ENCODE results near the gene ROS1.

Gene ROS1

DNA sequence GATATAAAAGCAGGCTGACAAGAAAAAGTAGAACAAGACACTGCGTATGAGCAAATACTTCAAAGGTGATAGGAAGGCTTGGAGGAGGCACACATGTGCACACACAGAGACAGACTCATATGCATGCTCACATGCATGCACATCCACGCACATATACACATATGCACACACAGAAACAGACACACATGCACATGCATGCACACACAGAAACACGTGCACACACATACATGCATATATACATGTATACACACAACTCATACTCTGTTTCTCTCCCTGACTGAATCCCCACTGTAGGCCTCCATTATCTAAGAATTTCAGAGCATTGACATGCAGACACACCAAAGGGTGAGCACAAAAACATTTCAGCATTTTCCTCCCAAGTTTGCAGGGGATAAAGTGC is 116.7 kb downstream of the ROS1 start:
- DNase-seq (ENCODE audit: low read depth), result no peak

GRCh38 chr6:117307655-117308054 is 118.1 kb downstream of the ROS1 start:
- no peak for DNase-seq (ENCODE audit: low read depth)

DNA sequence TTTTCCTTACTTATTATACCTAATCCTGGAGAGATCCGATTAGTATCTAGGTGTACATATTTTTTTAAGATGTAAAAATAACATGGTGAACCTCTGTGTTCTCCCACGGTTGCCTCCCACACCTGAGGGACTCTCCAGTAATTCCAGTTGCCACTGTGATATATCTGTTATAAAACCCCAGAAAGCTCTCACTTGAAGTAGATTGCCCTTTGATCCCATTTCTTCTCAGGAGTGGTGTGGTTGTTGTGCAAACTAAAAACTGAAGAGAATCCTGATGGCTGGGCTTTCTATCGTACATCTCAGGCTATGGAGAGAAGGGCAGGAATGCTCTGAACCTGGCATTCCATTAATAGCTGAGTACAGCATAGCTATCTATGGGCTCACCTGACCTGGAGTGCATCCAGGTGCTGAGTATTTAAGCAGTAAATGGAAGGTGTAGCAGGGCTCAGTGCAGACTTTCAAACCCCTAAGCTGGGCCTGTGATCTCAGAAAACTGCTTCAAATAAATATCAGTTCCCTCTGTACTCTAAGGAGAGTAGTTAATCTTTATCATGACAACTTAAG is 119.4 kb downstream of the ROS1 start:
- DNase-seq (ENCODE audit: low read depth), result no peak

GRCh38 chr6:117304446-117304845 is 121.3 kb downstream of the ROS1 start:
- DNase-seq (ENCODE audit: low read depth), result no peak

- no peak for DNase-seq (ENCODE audit: low read depth)
These were observed 122.4 kb downstream of the ROS1 start for GRCh38 chr6:117303323-117303722.

GRCh38 chr6:117298941-117299340 is 126.8 kb downstream of the ROS1 start:
- no peak for DNase-seq (ENCODE audit: low read depth)

GRCh38 chr6:117290173-117290846 is 135.4 kb downstream of the ROS1 start:
- no peak for DNase-seq (ENCODE audit: low read depth)

- DNase-seq (ENCODE audit: low read depth), result no peak
These were observed 137.5 kb downstream of the ROS1 start for GRCh38 chr6:117288083-117288715.

- no peak for DNase-seq (ENCODE audit: low read depth)
These were observed 144.8 kb downstream of the ROS1 start for GRCh38 chr6:117280922-117281321.

DNA sequence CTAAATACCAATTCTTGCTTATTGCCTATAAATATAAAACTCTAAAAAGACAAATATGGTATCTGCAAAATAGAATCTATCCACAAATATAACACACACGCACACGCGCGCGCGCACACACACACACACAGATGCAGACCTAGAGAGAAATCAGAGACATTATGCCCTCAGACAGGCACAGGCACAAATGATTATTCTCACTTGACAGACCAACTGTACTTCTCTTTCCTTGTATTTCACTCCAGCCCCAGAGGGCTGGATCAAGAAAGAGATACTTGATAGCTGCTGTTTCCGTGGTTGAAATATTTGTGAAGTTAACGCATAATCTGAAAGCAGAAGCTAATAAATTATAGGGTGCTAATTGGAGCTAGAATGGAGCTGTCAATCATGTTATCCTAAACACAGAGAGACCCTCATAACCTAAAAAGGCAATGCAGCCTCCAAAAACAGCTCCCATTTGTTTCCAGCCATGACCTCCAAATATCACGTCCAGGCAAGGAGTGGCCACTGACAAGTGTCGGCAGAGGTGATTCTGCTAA is 148.9 kb downstream of the ROS1 start:
- no peak for DNase-seq (ENCODE audit: low read depth)

- no peak for DNase-seq (ENCODE audit: low read depth)
These were observed 150.0 kb downstream of the ROS1 start for GRCh38 chr6:117275711-117276110.

DNA sequence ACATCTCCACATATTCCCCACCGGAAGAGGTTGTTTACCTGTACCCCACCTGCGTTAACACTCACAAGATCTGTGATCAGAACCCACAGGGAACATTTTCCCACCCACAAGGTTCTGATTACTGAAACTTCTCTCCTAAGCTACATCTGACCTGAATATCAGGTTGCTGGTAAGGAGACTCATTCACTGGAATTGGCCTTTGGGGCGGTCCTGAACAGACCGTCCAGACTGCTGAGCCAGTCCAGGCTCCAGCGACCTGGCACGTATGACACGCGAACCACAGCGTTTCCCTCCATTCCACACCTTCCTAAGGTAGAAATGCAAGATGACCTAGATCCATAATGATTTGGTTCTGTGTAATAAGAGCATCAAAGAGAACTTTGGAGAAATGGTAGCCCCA is 150.5 kb downstream of the ROS1 start:
- DNase-seq (ENCODE audit: low read depth), result no peak

DNA sequence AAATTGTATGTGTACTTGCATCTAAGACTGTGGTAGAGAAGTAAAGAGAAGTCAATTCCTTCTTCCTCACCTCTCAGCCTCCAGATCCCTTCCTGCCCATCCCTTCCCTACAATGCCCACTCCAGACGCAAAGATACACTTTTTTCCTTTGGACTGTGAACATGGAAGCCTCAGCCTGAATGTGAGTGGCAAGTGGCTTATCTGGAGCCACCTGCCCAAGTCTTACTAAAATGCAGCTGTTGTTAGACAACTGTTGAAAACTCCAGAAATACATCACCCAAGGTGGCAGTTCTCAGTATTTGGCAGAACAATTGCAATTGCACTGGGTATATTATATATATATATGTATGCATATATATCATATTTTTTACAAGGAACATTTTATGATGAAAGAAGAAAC is 152.9 kb downstream of the ROS1 start:
- DNase-seq (ENCODE audit: low read depth), result no peak

DNA sequence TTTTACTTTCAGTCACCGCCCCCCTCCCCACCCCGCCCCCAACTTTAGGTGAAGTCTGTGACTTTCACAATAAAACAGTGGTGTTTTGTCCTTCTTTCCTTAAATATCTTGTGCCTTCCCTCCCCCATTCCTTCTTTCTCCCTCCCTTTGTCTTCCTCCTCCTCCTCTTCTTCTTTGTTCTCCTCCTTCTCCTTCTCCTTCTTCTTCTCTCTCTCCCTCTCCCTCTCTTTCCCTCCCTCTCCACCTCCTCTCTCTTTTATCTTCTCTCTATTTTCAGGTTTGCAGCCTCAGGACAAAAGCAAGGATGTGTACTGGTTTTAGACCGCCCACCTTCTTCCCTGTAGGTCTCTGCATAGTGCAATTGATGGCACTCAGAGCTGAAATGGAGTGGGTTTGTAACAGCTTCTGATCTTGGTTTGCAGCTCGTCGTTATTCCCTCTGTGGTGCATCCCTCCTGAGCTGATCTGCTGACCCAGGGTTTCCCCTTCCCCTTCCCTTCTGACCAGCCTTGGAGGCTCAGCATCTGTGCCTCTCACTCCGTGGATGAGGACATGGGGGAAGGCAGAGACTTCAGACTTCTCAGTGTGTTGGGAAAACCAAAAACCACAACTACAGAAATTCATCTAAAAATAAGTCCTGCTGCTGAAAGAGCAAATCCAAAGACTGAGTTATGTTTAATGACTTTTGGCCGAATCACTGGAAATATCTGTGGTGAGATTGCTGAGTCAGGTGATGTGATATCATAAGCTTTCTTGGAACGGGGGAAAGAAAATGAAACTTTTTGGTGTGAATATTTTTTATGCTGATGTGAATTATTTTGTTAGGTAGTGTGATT is 153.5 kb downstream of the ROS1 start:
- no peak for DNase-seq (ENCODE audit: low read depth)

DNA sequence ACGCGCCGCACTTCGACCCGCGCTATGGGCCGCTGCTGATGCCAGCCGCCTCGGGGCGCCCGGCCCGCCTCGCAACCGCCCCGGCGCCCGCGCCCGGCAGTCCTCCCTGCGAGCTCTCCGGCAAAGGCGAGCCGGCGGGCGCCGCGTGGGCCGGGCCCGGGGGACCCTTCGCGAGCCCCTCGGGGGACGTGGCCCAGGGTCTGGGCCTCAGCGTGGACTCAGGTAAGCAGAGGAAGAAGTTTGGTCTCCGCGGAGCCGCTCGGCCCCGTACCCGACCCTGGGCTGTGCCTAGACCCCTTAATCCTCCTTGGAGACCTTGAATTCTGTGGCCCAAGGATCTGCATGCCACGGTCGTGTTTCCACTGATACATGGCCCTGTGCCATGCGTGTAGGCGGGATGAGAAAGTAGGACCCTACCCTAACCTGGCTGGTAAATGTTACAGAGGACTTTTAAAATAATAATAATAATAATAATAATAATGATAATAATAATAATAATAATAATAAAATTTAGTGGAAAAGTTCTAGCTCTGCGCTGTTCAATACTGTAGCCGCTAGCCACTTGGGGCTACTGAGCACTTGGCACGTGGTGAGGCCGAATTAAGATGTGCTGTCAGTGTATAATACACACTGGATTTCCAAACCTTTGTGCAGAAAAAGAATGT is 154.8 kb downstream of the ROS1 start:
- DNase-seq (ENCODE audit: low read depth), result no peak

GRCh38 chr6:117270055-117270842 is 155.5 kb downstream of the ROS1 start:
- DNase-seq (ENCODE audit: low read depth), result no peak

GRCh38 chr6:117269638-117270054 is 156.1 kb downstream of the ROS1 start:
- DNase-seq (ENCODE audit: low read depth), result no peak

DNA sequence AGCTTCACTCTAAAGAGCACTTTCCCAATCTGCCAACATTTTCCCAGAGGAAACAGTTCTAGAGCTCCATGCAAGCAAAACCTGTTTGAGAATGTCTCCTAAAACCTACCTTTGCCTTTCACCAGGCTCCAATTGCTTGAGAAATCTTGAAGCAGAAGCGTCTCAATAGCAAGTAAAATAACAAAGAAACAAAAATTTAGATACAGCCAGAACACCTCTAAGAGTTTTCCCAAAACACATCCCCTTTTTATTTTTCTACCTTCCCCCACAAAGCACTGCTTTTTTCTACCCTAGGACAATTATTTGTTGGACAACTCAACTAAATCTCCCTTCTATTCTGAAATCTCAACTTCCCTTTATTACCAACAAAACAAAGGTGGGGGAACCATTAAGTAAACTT is 156.8 kb downstream of the ROS1 start:
- no peak for DNase-seq (ENCODE audit: low read depth)

- no peak for DNase-seq (ENCODE audit: low read depth)
These were observed 157.8 kb downstream of the ROS1 start for GRCh38 chr6:117267766-117268534.

- no peak for DNase-seq (ENCODE audit: low read depth)
These were observed 158.7 kb downstream of the ROS1 start for GRCh38 chr6:117267054-117267347.

Measured in T-helper 22 cell (primary cell).